PC-3 (cell line): ENCODE results near the gene CCNB1.

ENCODE experiments used
- CTCF ChIP-seq: fragments of 300-600 bp; sonication (generic); conservative IDR thresholded peaks from 2 replicates; pipeline ENCODE4 v1.5.1; 2017; ENCODE audit warnings: antibody characterized with exemption, low read depth, mild to moderate bottlenecking, low read length
- EZH2 ChIP-seq: fragments of 300-600 bp; sonication (generic); IDR thresholded peaks from one replicate; pipeline ENCODE4 v1.6.1; 2017; ENCODE audit warnings: antibody characterized with exemption, mild to moderate bottlenecking, low read length; ENCODE audit not compliant: unreplicated experiment
- EZH2phosphoT487 ChIP-seq: fragments of 300-600 bp; sonication (generic); IDR thresholded peaks from 2 replicates; pipeline ENCODE4 v1.6.1; 2018; ENCODE audit warnings: mild to moderate bottlenecking, antibody characterized with exemption, low read length, borderline replicate concordance

- TF ChIP-seq CTCF (no peak), EZH2 (no peak), EZH2phosphoT487 (no peak)
Measured at GRCh38 chr5:69137807-69138206, 29.1 kb upstream of the CCNB1 start.
